ENCODE results near the gene EXOC3L4. TPM values are rescaled to one million over a fixed set of nuclear protein-coding genes. Genes with fewer than 3 reads are reported as not detected.

EXOC3L4 gene
- polyA plus RNA-seq, 1 donor: 33.7 TPM

DNA sequence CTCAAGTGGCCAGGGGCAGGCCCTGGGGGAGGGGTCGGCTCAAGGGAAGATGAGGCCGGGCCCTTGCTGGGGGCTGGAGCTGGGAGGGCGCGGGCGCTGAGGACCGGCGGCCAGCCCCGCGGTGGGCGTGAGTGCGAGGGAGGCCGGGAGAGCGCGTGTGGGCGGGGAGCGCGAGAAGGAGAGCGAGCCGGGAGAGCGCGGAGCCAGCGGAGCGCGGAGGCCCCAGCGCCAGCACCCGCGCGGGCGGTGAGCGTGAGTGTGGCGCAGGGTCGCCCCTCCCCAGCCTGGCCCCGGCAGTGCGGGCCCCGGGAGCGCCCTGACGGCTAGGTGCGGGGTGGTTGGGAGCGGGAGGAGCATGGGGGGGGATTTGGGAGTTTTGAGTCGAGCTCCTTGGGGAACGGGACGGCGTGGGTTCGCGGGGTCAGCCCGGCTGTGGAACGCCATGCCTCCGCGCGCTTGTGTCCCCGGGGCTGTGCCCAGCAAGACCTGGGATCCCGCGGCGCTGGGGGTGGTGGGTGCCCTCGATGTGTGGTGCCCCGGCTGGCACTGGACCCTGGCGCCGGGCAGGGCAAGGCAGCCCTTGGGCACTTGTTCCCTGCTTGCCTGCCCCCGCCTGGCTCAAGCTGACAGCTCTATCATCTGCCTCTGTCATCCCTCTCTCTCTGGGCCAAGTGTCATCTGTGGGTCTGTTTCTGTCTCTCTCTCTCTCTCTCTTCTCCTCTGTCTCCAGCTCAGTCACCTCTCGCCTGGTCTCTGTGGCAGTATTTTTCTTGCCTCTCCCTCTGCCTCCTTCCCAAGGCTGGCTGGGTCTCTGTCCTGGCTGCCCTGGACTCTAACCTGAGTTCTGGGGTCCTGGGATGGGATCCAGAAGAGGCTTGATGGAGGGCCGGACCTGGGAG lies 10.3 kb upstream of the EXOC3L4 start, which contains the start of gene LBHD2:
TSS of gene LBHD2 (plus strand) at position 190 of the 899 bp plus-strand sequence. CDS start 1,803 bp downstream, outside the sequence.
- Histone ChIP-seq H3K27me3 (ENCODE audit: control insufficient read depth, insufficient read depth, low read length) (peaks cover 34% of the 10 kb centered on the region), H3K4me3 (ENCODE audit: low read length) (no peak within 1 kb of the TSS), H3K27ac (ENCODE audit: low read length) (no peak within 1 kb of the TSS), H3K4me1 (ENCODE audit: control insufficient read depth, insufficient read depth, low read length) (no peaks in the 10 kb centered on the region), H3K36me3 (ENCODE audit: control insufficient read depth, insufficient read depth, low read length) (no peaks in the 10 kb centered on the region), H3K9me3 (ENCODE audit: control insufficient read depth, low read depth, low read length) (peaks cover 8% of the 10 kb centered on the region)
- WGBS (ENCODE audit: insufficient coverage, low lambda C conversion rate): 80% methylated on average over 1 of the region's 61 CpGs
- no peak for DNase-seq

- Histone ChIP-seq H3K4me1 (ENCODE audit: control insufficient read depth, insufficient read depth, low read length) (no peaks in the 10 kb centered on the region), H3K27ac (ENCODE audit: low read length) (no peak overlapping the region), H3K9me3 (ENCODE audit: control insufficient read depth, low read depth, low read length) (peaks cover 8% of the 10 kb centered on the region), H3K4me3 (ENCODE audit: low read length) (no peak overlapping the region), H3K36me3 (ENCODE audit: control insufficient read depth, insufficient read depth, low read length) (no peaks in the 10 kb centered on the region), H3K27me3 (ENCODE audit: control insufficient read depth, insufficient read depth, low read length) (peaks cover 36% of the 10 kb centered on the region)
- no peak for DNase-seq
- no CpG with 5 or more reads among the region's 24 CpGs for WGBS (ENCODE audit: insufficient coverage, low lambda C conversion rate)
Observed at GRCh38 chr14:103085106-103086091, 9.1 kb upstream of the EXOC3L4 start.

DNA sequence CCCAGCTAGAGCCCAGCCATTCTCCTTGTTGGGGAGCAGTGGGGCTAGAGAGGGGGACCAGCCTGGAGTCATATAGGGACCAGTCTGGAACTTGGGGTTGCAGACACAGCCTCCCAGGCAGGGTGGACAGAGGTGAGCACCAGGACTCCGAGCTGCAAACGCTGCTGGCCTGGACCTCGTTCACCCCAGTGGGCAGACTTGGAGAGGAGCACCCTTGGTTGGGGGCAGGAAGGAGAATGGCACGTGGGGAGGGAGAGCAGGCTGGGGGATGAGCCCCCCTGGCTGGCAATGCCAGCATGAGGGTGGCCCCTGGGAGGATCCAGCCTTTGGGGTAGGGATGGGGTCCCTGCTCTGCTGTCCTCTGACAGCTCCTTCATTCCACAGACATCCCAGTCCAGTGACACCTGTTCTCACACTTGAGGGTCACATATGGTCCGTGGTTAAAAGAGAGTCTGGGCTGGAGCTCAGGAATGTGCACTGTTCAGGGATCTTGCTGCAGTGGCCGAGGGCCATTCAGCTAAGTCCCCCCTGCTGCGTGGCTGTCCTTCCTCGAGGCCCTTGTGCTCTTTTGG lies 7.7 kb upstream of the EXOC3L4 start:
- Histone ChIP-seq H3K4me3 (ENCODE audit: low read length) (no peak overlapping the region), H3K36me3 (ENCODE audit: control insufficient read depth, insufficient read depth, low read length) (no peaks in the 10 kb centered on the region), H3K27me3 (ENCODE audit: control insufficient read depth, insufficient read depth, low read length) (peaks cover 35% of the 10 kb centered on the region), H3K27ac (ENCODE audit: low read length) (no peak overlapping the region), H3K4me1 (ENCODE audit: control insufficient read depth, insufficient read depth, low read length) (peaks cover 8% of the 10 kb centered on the region), H3K9me3 (ENCODE audit: control insufficient read depth, low read depth, low read length) (peaks cover 8% of the 10 kb centered on the region)
- no CpG with 5 or more reads among the region's 8 CpGs for WGBS (ENCODE audit: insufficient coverage, low lambda C conversion rate)
- no peak for DNase-seq

GRCh38 chr14:103087343-103087835 lies 7.1 kb upstream of the EXOC3L4 start:
- DNase-seq: no peak
- Histone ChIP-seq H3K36me3 (ENCODE audit: control insufficient read depth, insufficient read depth, low read length) (no peaks in the 10 kb centered on the region), H3K9me3 (ENCODE audit: control insufficient read depth, low read depth, low read length) (peaks cover 3% of the 10 kb centered on the region), H3K27me3 (ENCODE audit: control insufficient read depth, insufficient read depth, low read length) (peaks cover 30% of the 10 kb centered on the region), H3K4me3 (ENCODE audit: low read length) (no peak overlapping the region), H3K27ac (ENCODE audit: low read length) (no peak overlapping the region), H3K4me1 (ENCODE audit: control insufficient read depth, insufficient read depth, low read length) (peaks cover 9% of the 10 kb centered on the region)
- WGBS (ENCODE audit: insufficient coverage, low lambda C conversion rate): no CpG with 5 or more reads among the region's 13 CpGs

DNA sequence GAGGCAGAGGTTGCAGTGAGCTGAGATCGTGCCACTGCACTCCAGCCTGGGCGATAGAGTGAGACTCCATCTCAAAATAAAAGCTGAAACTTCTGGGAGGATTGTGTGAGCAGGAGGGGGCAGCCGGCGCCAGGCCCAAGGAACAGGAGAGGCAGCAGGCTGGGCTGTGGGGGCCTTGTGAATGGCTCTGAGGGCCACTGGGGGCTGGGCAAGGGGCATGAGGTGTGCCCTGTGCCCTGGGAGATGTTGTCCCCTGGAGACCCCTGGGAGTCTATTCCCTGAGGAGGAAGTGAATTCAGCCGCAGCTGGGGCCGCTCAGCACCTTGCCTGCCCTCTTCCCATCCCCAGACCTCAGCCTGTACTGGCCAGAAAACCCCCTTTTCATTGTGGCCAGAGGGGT lies 5.6 kb upstream of the EXOC3L4 start:
- Histone ChIP-seq H3K9me3 (ENCODE audit: control insufficient read depth, low read depth, low read length) (peaks cover 3% of the 10 kb centered on the region), H3K36me3 (ENCODE audit: control insufficient read depth, insufficient read depth, low read length) (no peaks in the 10 kb centered on the region), H3K27me3 (ENCODE audit: control insufficient read depth, insufficient read depth, low read length) (peaks cover 20% of the 10 kb centered on the region), H3K27ac (ENCODE audit: low read length) (no peak overlapping the region), H3K4me3 (ENCODE audit: low read length) (no peak overlapping the region), H3K4me1 (ENCODE audit: control insufficient read depth, insufficient read depth, low read length) (peaks cover 14% of the 10 kb centered on the region)
- DNase-seq: no peak
- no CpG with 5 or more reads among the region's 6 CpGs for WGBS (ENCODE audit: insufficient coverage, low lambda C conversion rate)

- no CpG with 5 or more reads among the region's 28 CpGs for WGBS (ENCODE audit: insufficient coverage, low lambda C conversion rate)
Observed at GRCh38 chr14:103089386-103090335, 4.9 kb upstream of the EXOC3L4 start.

GRCh38 chr14:103090481-103091020 lies 4.0 kb upstream of the EXOC3L4 start:
- Histone ChIP-seq H3K4me1 (ENCODE audit: control insufficient read depth, insufficient read depth, low read length) (peaks cover 28% of the 10 kb centered on the region), H3K36me3 (ENCODE audit: control insufficient read depth, insufficient read depth, low read length) (no peaks in the 10 kb centered on the region), H3K4me3 (ENCODE audit: low read length) (no peak overlapping the region), H3K27me3 (ENCODE audit: control insufficient read depth, insufficient read depth, low read length) (peaks cover 6% of the 10 kb centered on the region), H3K27ac (ENCODE audit: low read length) (no peak overlapping the region), H3K9me3 (ENCODE audit: control insufficient read depth, low read depth, low read length) (no peaks in the 10 kb centered on the region)
- WGBS (ENCODE audit: insufficient coverage, low lambda C conversion rate): no CpG with 5 or more reads among the region's 12 CpGs
- no peak for DNase-seq

More at GRCh38 chr14:103089386-103090335, 4.9 kb upstream of the EXOC3L4 start:
- peaks cover 14% of the 10 kb centered on the region for H3K27me3 ChIP-seq (ENCODE audit: control insufficient read depth, insufficient read depth, low read length)
- no peak overlapping the region for H3K4me3 ChIP-seq (ENCODE audit: low read length)
- H3K27ac ChIP-seq (ENCODE audit: low read length): no peak overlapping the region
- DNase-seq: no peak
- H3K9me3 ChIP-seq (ENCODE audit: control insufficient read depth, low read depth, low read length): no peaks in the 10 kb centered on the region
- peaks cover 19% of the 10 kb centered on the region for H3K4me1 ChIP-seq (ENCODE audit: control insufficient read depth, insufficient read depth, low read length)
- H3K36me3 ChIP-seq (ENCODE audit: control insufficient read depth, insufficient read depth, low read length): no peaks in the 10 kb centered on the region

- peaks cover 29% of the 10 kb centered on the region for H3K4me1 ChIP-seq (ENCODE audit: control insufficient read depth, insufficient read depth, low read length)
Observed at GRCh38 chr14:103091041-103091882, 3.3 kb upstream of the EXOC3L4 start.

More at GRCh38 chr14:103091041-103091882, 3.3 kb upstream of the EXOC3L4 start:
- Histone ChIP-seq H3K9me3 (ENCODE audit: control insufficient read depth, low read depth, low read length) (no peaks in the 10 kb centered on the region), H3K4me3 (ENCODE audit: low read length) (peak overlapping the region; percentile 39), H3K36me3 (ENCODE audit: control insufficient read depth, insufficient read depth, low read length) (no peaks in the 10 kb centered on the region), H3K27ac (ENCODE audit: low read length) (no peak overlapping the region), H3K27me3 (ENCODE audit: control insufficient read depth, insufficient read depth, low read length) (peaks cover 5% of the 10 kb centered on the region)
- DNase-seq: peak in 1 of 2 donors; percentile 72
- no CpG with 5 or more reads among the region's 69 CpGs for WGBS (ENCODE audit: insufficient coverage, low lambda C conversion rate)

Measured in large intestine (tissue), 3 donors.